ENCODE results near the gene NFIB.

GRCh38 chr9:14062586-14063221, 251.2 kb downstream of the NFIB start:
- TF ChIP-seq CTCF (IDR thresholded peaks at IDR 0.05) (no peak), POLR2A (IDR thresholded peaks at IDR 0.05; ENCODE audit: low read length) (no peak), HOXB13 (CRISPR knock-in tag; IDR thresholded peaks at IDR 0.05; ENCODE audit: low read depth) (no peak), EP300 (IDR thresholded peaks at IDR 0.05) (no peak), JUN (IDR thresholded peaks at IDR 0.05) (no peak)

All from A549 (cell line).